Uterus (tissue), 4 donors: ENCODE measurements around the gene ALG6. TPM values are rescaled to one million over a fixed set of nuclear protein-coding genes. Genes with fewer than 3 reads are reported as not detected.
"Not testable (repeated sequence)": the region's sequence is repeated elsewhere in the genome, so short reads cannot be mapped to it uniquely, and the experiment has no call there.

Source experiments
- DNase-seq, 2 donors: peaks; one replicate each; pipeline ENCODE4 v3.0.0-alpha.2; 2019 to 2020
- H3K27ac ChIP-seq, 2 donors: fragments of 200-600 bp; sonication (generic); 1 replicate in 1 of 2; 2 replicates in 1 of 2; pipeline ENCODE4 v1.5.1; 2016 to 2018
- H3K27me3 ChIP-seq, 2 donors: fragments of 200-600 bp; sonication (generic); one replicate each; pipeline ENCODE4 v1.5.1; 2018 to 2019; ENCODE audit warnings: control low read depth in 1 of 2
- H3K36me3 ChIP-seq, 2 donors: fragments of 200-600 bp; sonication (generic); one replicate each; pipeline ENCODE4 v1.5.1; 2019; ENCODE audit warnings: control low read depth in 1 of 2
- H3K4me1 ChIP-seq, 2 donors: fragments of 200-600 bp; sonication (generic); one replicate each; pipeline ENCODE4 v1.5.1; 2018 to 2019; ENCODE audit warnings: control low read depth in 1 of 2
- H3K4me3 ChIP-seq, 2 donors: fragments of 200-600 bp; sonication (generic); 1 replicate in 1 of 2; 2 replicates in 1 of 2; pipeline ENCODE4 v1.5.1; 2018 to 2019; ENCODE audit warnings: mild to moderate bottlenecking in 1 of 2
- H3K9me3 ChIP-seq, 2 donors: fragments of 200-600 bp; sonication (generic); one replicate each; pipeline ENCODE4 v1.5.1; 2019; ENCODE audit warnings: control low read depth in 1 of 2
- POLR2A ChIP-seq, 2 donors: fragments of 450-650 bp; IDR thresholded peaks; one replicate each; pipeline ENCODE4 v1.6.1; 2016; ENCODE audit warnings: antibody characterized with exemption in 2 of 2, mild to moderate bottlenecking in 1 of 2, moderate library complexity in 1 of 2
- intact Hi-C: fragments of 100-400 bp; cut with DNase I; formaldehyde crosslinking; loops from one replicate; pipeline ENCODE4 v1.15.1; 2023; ENCODE audit warnings: low total_unique reads
- total RNA-seq, 4 donors: library from RNA; depleted of rRNA in 3 of 4; stranded (reverse); fragments of >200 nt in 3 of 4; gene quantifications; one replicate each; pipeline versions ENCODE4 v1.1.0 to v1.2.4, GENCODE V29; 2014 to 2023
- TF ChIP-seq, protein P1 (sequence below), 4 experiments: fragments of 200-600 bp in 2 of 4; fragments of 450-650 bp in 2 of 4; sonication (generic) in 2 of 4; IDR thresholded peaks; one replicate each; pipeline ENCODE4 v1.5.1; 2016 to 2019; ENCODE audit warnings: antibody characterized with exemption in 4 of 4, mild to moderate bottlenecking in 2 of 4, moderate library complexity in 1 of 4
- donor health status: DM: yes; HTN: yes; CAD: no.

Gene ALG6
- total RNA-seq, 4 donors from 2014 or later = 3.8 to 23.6 (median 15.2) TPM

DNA sequence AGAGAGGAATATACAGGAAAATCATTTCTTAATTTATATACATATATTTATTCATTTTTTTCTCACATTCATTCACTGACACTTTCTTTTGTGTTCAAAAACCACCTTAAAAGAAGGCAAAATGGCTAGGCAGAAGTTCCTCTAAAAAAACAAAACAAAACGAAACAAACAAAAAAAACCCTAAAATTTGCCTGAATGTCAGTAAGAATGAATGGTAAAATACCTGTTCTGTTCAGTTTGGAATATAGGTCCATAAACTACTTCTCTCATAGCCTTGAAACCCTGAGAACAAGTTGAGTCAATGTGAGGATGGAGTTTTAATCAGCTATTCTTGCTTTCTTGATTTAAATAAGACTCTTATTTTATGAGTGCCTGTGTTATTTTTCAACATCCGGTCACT, 14.7 kb upstream of the ALG6 start:
- Histone ChIP-seq H3K4me1 (no peaks in the 10 kb centered on the region), H3K27me3 (peaks cover 0 to 4% of the 10 kb centered on the region in 2 donors), H3K4me3 (no peak overlapping the region), H3K27ac (no peak overlapping the region), H3K9me3 (no peaks in the 10 kb centered on the region), H3K36me3 (no peaks in the 10 kb centered on the region)
- TF ChIP-seq POLR2A (IDR thresholded peaks at IDR 0.05) = no peak
- TF ChIP-seq, protein P1, sequence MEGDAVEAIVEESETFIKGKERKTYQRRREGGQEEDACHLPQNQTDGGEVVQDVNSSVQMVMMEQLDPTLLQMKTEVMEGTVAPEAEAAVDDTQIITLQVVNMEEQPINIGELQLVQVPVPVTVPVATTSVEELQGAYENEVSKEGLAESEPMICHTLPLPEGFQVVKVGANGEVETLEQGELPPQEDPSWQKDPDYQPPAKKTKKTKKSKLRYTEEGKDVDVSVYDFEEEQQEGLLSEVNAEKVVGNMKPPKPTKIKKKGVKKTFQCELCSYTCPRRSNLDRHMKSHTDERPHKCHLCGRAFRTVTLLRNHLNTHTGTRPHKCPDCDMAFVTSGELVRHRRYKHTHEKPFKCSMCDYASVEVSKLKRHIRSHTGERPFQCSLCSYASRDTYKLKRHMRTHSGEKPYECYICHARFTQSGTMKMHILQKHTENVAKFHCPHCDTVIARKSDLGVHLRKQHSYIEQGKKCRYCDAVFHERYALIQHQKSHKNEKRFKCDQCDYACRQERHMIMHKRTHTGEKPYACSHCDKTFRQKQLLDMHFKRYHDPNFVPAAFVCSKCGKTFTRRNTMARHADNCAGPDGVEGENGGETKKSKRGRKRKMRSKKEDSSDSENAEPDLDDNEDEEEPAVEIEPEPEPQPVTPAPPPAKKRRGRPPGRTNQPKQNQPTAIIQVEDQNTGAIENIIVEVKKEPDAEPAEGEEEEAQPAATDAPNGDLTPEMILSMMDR (IDR thresholded peaks at IDR 0.05) = no peak
- DNase-seq = no peak
- intact Hi-C loops = no loop called here

DNA sequence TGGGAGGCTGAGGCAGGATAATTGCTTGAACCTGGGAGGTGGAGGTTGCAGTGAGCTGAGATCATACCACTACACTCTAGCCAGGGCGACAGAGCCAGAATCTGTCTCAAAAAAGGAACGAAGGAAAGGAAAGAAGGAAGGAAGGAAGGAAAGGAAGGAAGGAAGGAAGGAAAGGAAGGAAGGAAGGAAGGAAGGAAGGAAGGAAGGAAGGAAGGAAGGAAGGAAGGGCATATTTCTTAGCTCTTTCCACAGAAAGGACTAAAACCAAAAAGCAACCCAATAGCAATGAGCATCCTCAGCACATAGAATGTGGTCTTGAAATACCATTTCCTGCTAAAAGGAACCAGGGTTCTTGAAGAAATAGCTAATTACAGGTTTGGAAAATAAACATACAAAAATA, 11.2 kb upstream of the ALG6 start:
- intact Hi-C loops, H3K4me1 ChIP-seq, H3K36me3 ChIP-seq, H3K27me3 ChIP-seq, H3K9me3 ChIP-seq, H3K4me3 ChIP-seq, H3K27ac ChIP-seq, DNase-seq: not testable (repeated sequence)

DNA sequence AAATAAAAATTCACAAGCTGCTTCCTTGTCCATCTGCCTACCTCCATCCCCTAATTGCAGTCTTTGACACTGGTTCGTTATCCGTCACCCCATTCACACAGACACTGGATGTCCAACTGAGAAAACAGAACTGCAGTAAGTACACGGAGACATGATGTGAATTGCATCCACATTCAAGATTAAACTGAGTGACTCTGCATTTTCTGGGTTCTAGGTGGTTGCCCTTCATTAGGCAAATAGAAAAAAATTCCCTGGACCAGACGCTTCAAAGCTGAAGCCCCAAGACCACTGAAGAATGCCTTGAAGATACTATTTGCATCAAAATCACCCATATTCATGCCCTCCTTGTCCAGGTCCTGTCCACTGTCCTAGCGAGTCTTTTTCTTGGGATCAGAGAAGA, 7.9 kb upstream of the ALG6 start:
- intact Hi-C loops = no loop called here
- no peaks in the 10 kb centered on the region for H3K9me3 ChIP-seq
- H3K27me3 ChIP-seq = no peaks in the 10 kb centered on the region
- H3K36me3 ChIP-seq = no peaks in the 10 kb centered on the region
- no peak for TF ChIP-seq POLR2A (IDR thresholded peaks at IDR 0.05)
- no peak overlapping the region for H3K4me3 ChIP-seq
- H3K27ac ChIP-seq = no peak overlapping the region
- no peak for DNase-seq
- H3K4me1 ChIP-seq = no peaks in the 10 kb centered on the region

DNA sequence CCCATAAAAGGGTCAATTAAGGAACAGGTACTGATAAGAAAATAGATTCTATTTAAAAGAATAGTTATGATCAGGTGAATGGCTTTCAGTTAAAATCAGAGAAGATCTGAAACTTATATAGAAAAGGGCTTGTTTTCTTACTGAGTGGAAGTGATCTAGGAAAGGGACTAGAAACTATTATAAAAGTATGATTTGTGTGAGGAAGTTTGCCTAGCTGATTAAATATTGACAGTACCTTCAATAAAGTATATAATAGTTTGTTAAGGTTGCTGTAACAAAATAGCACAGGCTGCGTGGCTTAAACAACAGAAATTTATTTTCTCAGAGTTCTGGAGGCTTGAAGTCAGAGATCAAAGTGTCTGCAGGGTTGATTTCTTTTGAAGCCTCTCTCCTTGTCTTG, 5.4 kb upstream of the ALG6 start:
- Histone ChIP-seq H3K27me3 (no peaks in the 10 kb centered on the region), H3K36me3 (no peaks in the 10 kb centered on the region), H3K27ac (no peak overlapping the region), H3K4me3 (no peak overlapping the region), H3K4me1 (no peaks in the 10 kb centered on the region), H3K9me3 (no peaks in the 10 kb centered on the region)
- DNase-seq = no peak
- TF ChIP-seq, protein P1 (IDR thresholded peaks at IDR 0.05) = no peak
- no peak for TF ChIP-seq POLR2A (IDR thresholded peaks at IDR 0.05)
- intact Hi-C loops = no loop called here

DNA sequence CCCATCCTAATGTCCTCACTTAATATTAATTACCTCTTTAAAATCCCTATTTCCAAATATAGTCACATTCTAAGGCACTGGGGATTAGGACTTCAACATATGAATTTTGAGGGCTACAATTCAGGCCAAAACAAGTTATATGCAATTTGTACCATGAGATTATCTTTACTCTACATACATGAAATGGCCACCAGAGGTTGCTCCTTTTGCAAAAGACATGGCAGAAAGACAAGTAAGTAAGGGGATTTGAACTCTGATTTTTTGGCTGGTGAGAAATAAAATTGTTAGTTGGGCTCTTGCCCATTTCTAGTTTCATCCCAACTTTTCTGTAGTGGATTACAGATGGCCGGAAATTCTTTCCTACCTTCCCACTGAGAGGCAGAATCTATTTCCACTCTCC, 4.8 kb upstream of the ALG6 start:
- no peaks in the 10 kb centered on the region for H3K27me3 ChIP-seq
- intact Hi-C loops = no loop called here
- no peaks in the 10 kb centered on the region for H3K36me3 ChIP-seq
- H3K4me1 ChIP-seq = no peaks in the 10 kb centered on the region
- no peak overlapping the region for H3K27ac ChIP-seq
- DNase-seq = no peak
- TF ChIP-seq POLR2A (IDR thresholded peaks at IDR 0.05) = no peak
- TF ChIP-seq, protein P1 (IDR thresholded peaks at IDR 0.05) = no peak
- no peak overlapping the region for H3K4me3 ChIP-seq
- no peaks in the 10 kb centered on the region for H3K9me3 ChIP-seq

DNA sequence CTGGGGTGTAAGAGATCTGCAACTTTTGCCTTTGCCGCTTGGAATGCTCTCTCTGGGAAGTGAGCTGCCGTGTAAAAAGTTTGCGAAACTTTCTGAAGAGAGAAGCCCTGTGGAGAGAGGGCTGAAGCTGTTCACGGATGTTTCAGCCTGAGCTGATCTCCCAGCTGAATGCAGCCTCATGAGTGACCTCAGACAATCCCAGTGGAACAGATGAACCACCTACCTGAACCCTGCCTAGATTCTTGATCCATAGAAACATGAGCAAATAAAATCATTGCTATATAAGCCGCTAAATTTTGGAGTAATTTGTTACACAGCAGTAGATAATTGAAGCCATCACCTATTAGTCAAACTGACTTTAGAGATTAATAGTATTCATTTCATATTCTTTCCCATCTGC, 4.4 kb upstream of the ALG6 start:
- H3K27ac ChIP-seq = no peak overlapping the region
- no peaks in the 10 kb centered on the region for H3K27me3 ChIP-seq
- no peaks in the 10 kb centered on the region for H3K36me3 ChIP-seq
- H3K4me1 ChIP-seq = no peaks in the 10 kb centered on the region
- no peak for DNase-seq
- intact Hi-C loops = no loop called here
- no peak overlapping the region for H3K4me3 ChIP-seq
- TF ChIP-seq, protein P1 (IDR thresholded peaks at IDR 0.05) = no peak
- no peak for TF ChIP-seq POLR2A (IDR thresholded peaks at IDR 0.05)
- no peaks in the 10 kb centered on the region for H3K9me3 ChIP-seq
